IMR-90 (cell line): ENCODE measurements around the gene AXIN1. TPM values are rescaled to one million over a fixed set of nuclear protein-coding genes. Genes with fewer than 3 reads are reported as not detected.
A peak's percentile ranks its signal among the peaks of the same experiment; 100 is the strongest.

Source experiments
- ATAC-seq: fragments of 200-7000 bp; cut with Tn5 transposase; 2 replicates; pipeline ENCODE4 v1.9.1; 2020; ENCODE audit warnings: low read depth, mild to moderate bottlenecking, moderate library complexity
- BruUV-seq: library from RNA; stranded (reverse); fragments of 400-500 nt; replicated peaks from 2 replicates; lab custom pipeline; 2021; lab: Mats Ljungman, UMichigan
- CTCF ChIA-PET: fragments of 300-600 bp; formaldehyde crosslinking; extraction: SDS; loops from one replicate; lab custom pipeline; 2021; ENCODE audit warnings: antibody characterized with exemption; lab: Yijun Ruan, JAX
- POLR2A ChIA-PET: fragments of 300-600 bp; sonication (Branson Sonifier 250); formaldehyde crosslinking; loops from one replicate; lab custom pipeline; 2022; ENCODE audit warnings: antibody characterized with exemption; ENCODE audit not compliant: unreplicated experiment; lab: Charles Lee
- DNase-seq: peaks from one replicate; pipeline ENCODE4 v3.0.0; 2013
- H2AFZ ChIP-seq: replicated peaks from 2 replicates; pipeline ENCODE3; 2013; ENCODE audit warnings: low read length, mild to moderate bottlenecking; ENCODE audit not compliant: poor library complexity
- H2AK5ac ChIP-seq: 2 replicates; pipeline ENCODE4 v1.6.1; 2013; ENCODE audit warnings: low read depth, low read length, inconsistent platforms
- H2AK9ac ChIP-seq: replicated peaks from 2 replicates; pipeline ENCODE3; 2013; ENCODE audit warnings: mild to moderate bottlenecking, low read depth, low read length, moderate library complexity; ENCODE audit not compliant: poor library complexity
- H2BK120ac ChIP-seq: 2 replicates; pipeline ENCODE4 v1.6.1; 2013; ENCODE audit warnings: low read depth, low read length, inconsistent platforms
- H2BK15ac ChIP-seq: 3 replicates; pipeline ENCODE4 v1.6.1; 2013; ENCODE audit warnings: low read depth, low read length, inconsistent platforms
- H2BK20ac ChIP-seq: 2 replicates; pipeline ENCODE4 v1.6.1; 2013; ENCODE audit warnings: low read depth, mild to moderate bottlenecking, inconsistent platforms, low read length, moderate library complexity
- H2BK5ac ChIP-seq: 2 replicates; pipeline ENCODE4 v1.6.1; 2013; ENCODE audit warnings: mild to moderate bottlenecking, low read depth, low read length, inconsistent platforms; ENCODE audit not compliant: poor library complexity, severe bottlenecking
- H3K14ac ChIP-seq: replicated peaks from 2 replicates; pipeline ENCODE4 v1.6.1; 2013; ENCODE audit warnings: low read depth, low read length, inconsistent platforms
- H3K18ac ChIP-seq: 2 replicates; pipeline ENCODE4 v1.6.1; 2013; ENCODE audit warnings: low read depth, low read length, control low read depth
- H3K23ac ChIP-seq: 2 replicates; pipeline ENCODE4 v1.6.1; 2013; ENCODE audit warnings: low read depth, low read length, inconsistent platforms
- H3K27ac ChIP-seq: 2 replicates; pipeline ENCODE4 v1.5.1; 2013; ENCODE audit warnings: mild to moderate bottlenecking, control low read depth, low read length; ENCODE audit not compliant: insufficient read depth
- H3K27me3 ChIP-seq: 2 replicates; pipeline ENCODE4 v1.6.1; 2013; ENCODE audit warnings: low read length; ENCODE audit not compliant: control insufficient read depth, insufficient read depth
- H3K36me3 ChIP-seq: 2 replicates; pipeline ENCODE4 v1.6.1; 2013; ENCODE audit warnings: low read length, mixed read lengths; ENCODE audit not compliant: control insufficient read depth, insufficient read depth
- H3K4ac ChIP-seq: 2 replicates; pipeline ENCODE4 v1.6.1; 2013; ENCODE audit warnings: low read depth, low read length, inconsistent platforms
- H3K4me1 ChIP-seq: 2 replicates; pipeline ENCODE4 v1.6.1; 2013; ENCODE audit warnings: low read length, mixed read lengths; ENCODE audit not compliant: control insufficient read depth, insufficient read depth
- H3K4me2 ChIP-seq: 2 replicates; pipeline ENCODE4 v1.6.1; 2013; ENCODE audit warnings: low read depth, mild to moderate bottlenecking, control low read depth, low read length, moderate library complexity
- H3K4me3 ChIP-seq: 2 replicates; pipeline ENCODE4 v1.5.1; 2013; ENCODE audit warnings: low read depth, mild to moderate bottlenecking, control low read depth, low read length, moderate library complexity; ENCODE audit not compliant: insufficient read depth
- H3K56ac ChIP-seq: 2 replicates; pipeline ENCODE4 v1.6.1; 2013; ENCODE audit warnings: low read length, inconsistent platforms; ENCODE audit not compliant: insufficient read depth; ENCODE audit errors: extremely low read depth
- H3K79me1 ChIP-seq, 2 experiments: 2 replicates each; pipeline ENCODE4 v1.6.1; 2013; ENCODE audit warnings: low read length in 2 of 2, inconsistent platforms in 1 of 2, low read depth in 1 of 2
- H3K9ac ChIP-seq: 2 replicates; pipeline ENCODE4 v1.6.1; 2013; ENCODE audit warnings: low read depth, low read length, control low read depth
- H3K9me1 ChIP-seq: 2 replicates; pipeline ENCODE4 v1.6.1; 2013; ENCODE audit warnings: low read length, inconsistent platforms; ENCODE audit not compliant: insufficient read depth
- H3K9me3 ChIP-seq: 2 replicates; pipeline ENCODE4 v1.6.1; 2013; ENCODE audit warnings: low read length; ENCODE audit not compliant: control insufficient read depth, insufficient read depth
- H4K20me1 ChIP-seq: 2 replicates; pipeline ENCODE4 v1.6.1; 2013; ENCODE audit warnings: low read length, inconsistent platforms; ENCODE audit not compliant: insufficient read depth
- H4K5ac ChIP-seq: 2 replicates; pipeline ENCODE4 v1.6.1; 2013; ENCODE audit warnings: mild to moderate bottlenecking, low read depth, low read length, control low read depth
- H4K8ac ChIP-seq, 2 experiments: 2 replicates each; pipeline ENCODE4 v1.6.1; 2013; ENCODE audit warnings: low read depth in 2 of 2, low read length in 2 of 2, control low read depth in 1 of 2, inconsistent platforms in 1 of 2
- H4K91ac ChIP-seq: 2 replicates; pipeline ENCODE4 v1.6.1; 2013; ENCODE audit warnings: low read depth, low read length, inconsistent platforms; ENCODE audit not compliant: insufficient read depth
- BHLHE40 ChIP-seq: fragments of 150-350 bp; IDR thresholded peaks from 2 replicates; pipeline ENCODE4 v1.6.1; 2016; ENCODE audit warnings: mild to moderate bottlenecking, low read depth, low read length
- CEBPB ChIP-seq: IDR thresholded peaks from 2 replicates; pipeline ENCODE4 v1.6.1; 2012; ENCODE audit warnings: low read depth, low read length, improper control_type of control experiment
- CHD1 ChIP-seq: IDR thresholded peaks from 2 replicates; pipeline ENCODE4 v1.6.1; 2012; ENCODE audit warnings: low read depth, low read length, improper control_type of control experiment
- FOS ChIP-seq: fragments of 150-350 bp; IDR thresholded peaks from 2 replicates; pipeline ENCODE4 v1.6.1; 2016; ENCODE audit warnings: low read depth, low read length
- MAFK ChIP-seq: IDR thresholded peaks from 2 replicates; pipeline ENCODE4 v1.6.1; 2012; ENCODE audit warnings: low read depth, low read length, improper control_type of control experiment
- MAZ ChIP-seq: IDR thresholded peaks from 2 replicates; pipeline ENCODE4 v1.6.1; 2012; ENCODE audit warnings: low read depth, mild to moderate bottlenecking, low read length, improper control_type of control experiment, moderate library complexity, borderline replicate concordance
- NFE2L2 ChIP-seq: fragments of 150-350 bp; IDR thresholded peaks from 2 replicates; pipeline ENCODE4 v1.6.1; 2016; ENCODE audit warnings: low read depth, mild to moderate bottlenecking, low read length
- POLR2A ChIP-seq: IDR thresholded peaks from 2 replicates; pipeline ENCODE4 v1.6.1; 2012; ENCODE audit warnings: mild to moderate bottlenecking, low read depth, low read length
- RAD21 ChIP-seq: IDR thresholded peaks from 2 replicates; pipeline ENCODE4 v1.6.1; 2012; ENCODE audit warnings: low read length, improper control_type of control experiment
- USF2 ChIP-seq: fragments of 150-350 bp; IDR thresholded peaks from 2 replicates; pipeline ENCODE4 v1.6.1; 2017; ENCODE audit warnings: mild to moderate bottlenecking, antibody characterized with exemption, low read length, low read depth
- WGBS, 2 experiments: methylation state at CpG; one replicate each; pipeline versions ENCODE4 v1.1.5 to v1.1.7; 2013; ENCODE audit warnings: missing lambda C conversion rate in 2 of 2; ENCODE audit not compliant: insufficient read length in 1 of 2; ENCODE audit errors: extremely low coverage in 2 of 2; 5-methylcytosine and 5-hydroxymethylcytosine counted together
- dilution Hi-C: fragments of 300-500 bp; cut with HindIII; formaldehyde crosslinking; loops from one replicate; pipeline ENCODE4 v1.14.3; 2018; ENCODE audit warnings: low sequenced_read_pairs; ENCODE audit not compliant: unreplicated experiment
- in situ Hi-C: fragments of 300-500 bp; cut with MboI; formaldehyde crosslinking; loops from 3 replicates; pipeline ENCODE4 v1.14.3; 2019; ENCODE audit warnings: low sequenced_read_pairs, inconsistent platforms, mixed read lengths
- intact Hi-C: fragments of 100-400 bp; cut with micrococcal nuclease; formaldehyde crosslinking; loops from 2 replicates; pipeline ENCODE4 v1.10.0; 2022
- polyA plus RNA-seq, 3 experiments: library from polyadenylated mRNA; depleted of rRNA; stranded (reverse); fragments of >200 nt; gene quantifications; 2 replicates each; pipeline ENCODE4 v1.2.3, GENCODE V29; 2012; ENCODE audit warnings: low replicate concordance in 1 of 3
- total RNA-seq: library from RNA; depleted of rRNA; stranded (reverse); fragments of >200 nt; gene quantifications from 2 replicates; pipeline ENCODE4 v1.2.3, GENCODE V29; 2012

The AXIN1 gene
- total and polyA plus RNA-seq, 2 of the 4 experiments (the other 2 are of a cell fraction), result 10.9 to 14.2 TPM

GRCh38 chr16:398561-399339 lies 46.2 kb upstream of the AXIN1 start:
- Histone ChIP-seq H2BK15ac (no peak overlapping the region), H3K79me1 (peaks cover 4 to 43% of the 10 kb centered on the region in 2 experiments), H3K4ac (peak overlapping the region; percentile 2; the same call in 1 of the 2 replicates), H3K4me3 (no peak overlapping the region), H3K27me3 (no peaks in the 10 kb centered on the region), H3K9ac (no peak overlapping the region), H3K14ac (no peak overlapping the region), H3K4me2 (no peak overlapping the region), H2BK120ac (no peak overlapping the region), H3K56ac (no peak overlapping the region), H3K36me3 (peaks cover 19% of the 10 kb centered on the region), H4K20me1 (peaks cover 15% of the 10 kb centered on the region; the same call in 1 of the 2 replicates), H2AK9ac (peak overlapping the region; percentile 89), H3K4me1 (peaks cover 4% of the 10 kb centered on the region), H2BK20ac (no peak overlapping the region), H2AFZ (no peak overlapping the region), H3K23ac (no peak overlapping the region), H3K9me1 (0 out of 2 replicates have a peak, but pooled peaks cover 7% of the 10 kb centered on the region), H2AK5ac (no peak overlapping the region; the same call in 1 of the 2 replicates), H2BK5ac (no peak overlapping the region), H3K18ac (no peak overlapping the region), H4K5ac (no peak overlapping the region), H3K9me3 (no peaks in the 10 kb centered on the region), H4K91ac (no peak overlapping the region), H4K8ac (no peak overlapping the region), H3K27ac (no peak overlapping the region)
- no peak for DNase-seq
- intact Hi-C loops (loop anchor here (10.0 kb wide), 1 partner anchor 86 kb away; no protein-coding TSS in a partner anchor), in situ Hi-C loops (loop anchor here (10.0 kb wide), 1 partner anchor 246 kb away; the partner anchor contains the start of genes MCRIP2 and WDR90), dilution Hi-C loops (no loop called here)
- no TSS peak for BruUV-seq
- ChIA-PET POLR2A (no interaction called here), CTCF (no interaction called here)
- 75% methylated on average over 9 of the region's 24 CpGs; no CpG with 5 or more reads in 1 of the 2 experiments for WGBS, 2 experiments
- no peak for ATAC-seq
- TF ChIP-seq BHLHE40, result no peak
- no peak for TF ChIP-seq MAZ
- no peak for TF ChIP-seq FOS
- no peak for TF ChIP-seq POLR2A
- TF ChIP-seq USF2, result no peak
- no peak for TF ChIP-seq NFE2L2
- TF ChIP-seq MAFK, result no peak
- no peak for TF ChIP-seq RAD21
- no peak for TF ChIP-seq CHD1
- no peak for TF ChIP-seq CEBPB
